Kasumi-1 (cell line): ENCODE data around the gene DEGS1.

ENCODE experiments used
- DNase-seq, 2 experiments: peaks; one replicate each; lab custom pipeline; 2025; lab: John Stamatoyannopoulos, UW

DEGS1 gene

GRCh38 chr1:224182866-224183590 is at the start of gene DEGS1:
DEGS1 (plus strand) TSS chr1:224183240; CDS start chr1:224183337, 97 bp downstream.
- peak; percentile 68 to 70 for DNase-seq

- no peak for DNase-seq
These were observed 49.2 kb upstream of the DEGS1 start for GRCh38 chr1:224133741-224134299.

- DNase-seq = no peak
These were observed 45.5 kb upstream of the DEGS1 start for GRCh38 chr1:224137518-224137917.

DNA sequence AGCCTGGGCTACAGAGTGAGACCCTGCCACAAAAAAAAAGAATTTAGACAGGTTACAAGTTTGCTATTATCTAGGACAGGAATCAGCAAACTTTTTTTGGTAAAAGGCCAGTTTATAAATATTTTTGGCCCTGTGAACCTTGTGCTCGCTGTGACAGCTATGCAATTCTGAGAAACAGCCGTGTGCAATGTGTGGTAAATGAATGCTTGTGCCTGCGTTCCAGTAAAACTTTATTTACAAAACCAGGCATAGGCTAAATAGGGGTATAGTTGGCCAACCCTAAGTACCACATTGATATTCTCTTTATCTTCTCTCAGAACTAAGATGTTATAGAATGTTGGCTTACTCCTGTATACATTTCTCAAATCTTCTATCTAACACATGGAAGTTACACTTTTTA is 44.8 kb upstream of the DEGS1 start:
- DNase-seq = no peak

GRCh38 chr1:224141693-224142092 is 41.3 kb upstream of the DEGS1 start:
- DNase-seq = no peak

GRCh38 chr1:224149709-224150108 is 33.3 kb upstream of the DEGS1 start:
- DNase-seq = no peak

DNA sequence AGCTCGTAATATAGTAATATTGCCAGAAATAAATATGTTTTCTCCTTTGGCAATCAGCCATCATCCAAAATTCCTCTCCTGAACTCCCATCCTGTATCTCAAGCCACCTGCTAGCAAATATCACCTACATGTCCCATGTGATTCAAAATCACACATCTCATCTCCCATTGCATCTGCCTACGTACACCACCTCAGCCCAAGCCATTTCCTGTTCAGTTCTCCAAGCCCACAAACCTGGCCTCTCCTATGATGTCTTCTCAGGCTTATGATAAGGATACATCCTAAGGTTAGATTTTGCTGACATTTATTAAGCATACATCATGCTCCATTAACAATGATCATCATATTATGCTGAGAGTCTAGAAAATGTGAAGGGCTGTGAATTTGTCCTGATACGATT is 31.9 kb upstream of the DEGS1 start:
- DNase-seq = no peak

GRCh38 chr1:224157316-224157715 is 25.7 kb upstream of the DEGS1 start:
- no peak for DNase-seq

DNA sequence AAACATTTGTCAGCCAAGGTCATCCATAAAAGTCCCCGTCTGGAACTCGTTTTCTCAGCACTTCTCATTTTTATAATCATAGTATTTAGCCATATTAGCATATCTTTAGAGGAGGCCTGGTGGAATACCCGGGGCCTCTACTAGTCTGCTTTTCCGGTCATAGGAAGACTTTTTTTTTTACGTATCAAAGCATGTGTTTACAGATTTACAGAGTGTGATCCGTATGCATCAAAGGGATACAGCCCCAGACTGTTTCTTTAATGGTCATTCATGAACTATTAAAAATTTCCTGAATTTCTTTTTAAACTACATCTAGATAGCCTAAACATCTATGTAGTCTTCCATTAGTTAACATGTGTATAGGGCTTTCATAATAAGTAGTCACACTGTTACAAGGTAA is 23.5 kb upstream of the DEGS1 start:
- DNase-seq = no peak

DNA sequence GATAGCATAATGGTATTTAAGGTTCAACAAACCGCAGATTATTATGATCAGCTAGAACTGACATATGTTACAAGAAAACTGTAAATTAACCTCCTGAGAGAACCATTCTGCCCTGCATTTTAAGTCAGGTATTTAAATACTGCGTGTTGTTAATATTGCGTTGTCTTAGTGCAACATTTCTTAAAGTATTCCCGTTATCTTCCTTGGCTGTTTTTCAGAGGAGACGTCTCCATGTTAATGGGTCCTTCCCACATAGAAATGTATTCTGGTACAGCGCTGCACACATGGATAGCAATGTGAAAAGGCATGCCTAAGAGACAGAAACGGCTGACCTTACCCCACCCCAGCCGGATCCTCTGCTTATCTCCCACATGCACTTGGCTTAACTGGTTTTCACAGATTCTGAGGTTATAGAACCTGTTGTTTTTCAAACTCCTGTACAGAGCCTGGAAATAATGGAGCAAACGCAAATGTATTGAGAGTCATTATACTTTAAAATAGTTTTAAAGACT is 22.8 kb upstream of the DEGS1 start:
- DNase-seq = no peak

- DNase-seq = no peak
These were observed 20.3 kb upstream of the DEGS1 start for GRCh38 chr1:224162768-224163167.

- no peak for DNase-seq
These were observed 19.7 kb upstream of the DEGS1 start for GRCh38 chr1:224163311-224163710.

DNA sequence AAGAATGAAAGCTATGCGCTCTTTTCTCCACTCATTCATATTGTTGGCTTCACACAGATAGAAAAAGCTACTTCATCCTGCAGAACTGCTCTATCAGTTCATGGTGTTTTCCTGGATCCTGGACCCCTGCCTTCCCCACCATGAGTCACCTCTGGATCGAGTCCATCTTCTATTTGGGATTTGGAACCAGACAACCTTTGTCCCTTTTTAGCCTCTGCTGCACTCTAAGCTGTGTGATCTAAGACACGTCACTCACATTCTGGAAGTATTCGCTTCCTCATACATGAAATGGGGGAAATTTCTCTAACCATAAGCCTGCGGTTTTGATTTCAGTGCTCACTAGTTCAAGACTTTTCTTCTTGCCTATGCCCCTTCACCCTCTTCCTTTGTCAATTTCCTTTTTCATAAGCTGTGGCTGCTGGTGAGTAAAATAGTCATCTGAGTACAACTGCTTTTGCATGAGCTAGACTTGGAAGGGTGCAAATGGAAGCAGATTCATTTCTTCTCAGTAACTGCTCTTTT is 14.1 kb upstream of the DEGS1 start:
- peak; percentile 96 to 97 for DNase-seq

DNA sequence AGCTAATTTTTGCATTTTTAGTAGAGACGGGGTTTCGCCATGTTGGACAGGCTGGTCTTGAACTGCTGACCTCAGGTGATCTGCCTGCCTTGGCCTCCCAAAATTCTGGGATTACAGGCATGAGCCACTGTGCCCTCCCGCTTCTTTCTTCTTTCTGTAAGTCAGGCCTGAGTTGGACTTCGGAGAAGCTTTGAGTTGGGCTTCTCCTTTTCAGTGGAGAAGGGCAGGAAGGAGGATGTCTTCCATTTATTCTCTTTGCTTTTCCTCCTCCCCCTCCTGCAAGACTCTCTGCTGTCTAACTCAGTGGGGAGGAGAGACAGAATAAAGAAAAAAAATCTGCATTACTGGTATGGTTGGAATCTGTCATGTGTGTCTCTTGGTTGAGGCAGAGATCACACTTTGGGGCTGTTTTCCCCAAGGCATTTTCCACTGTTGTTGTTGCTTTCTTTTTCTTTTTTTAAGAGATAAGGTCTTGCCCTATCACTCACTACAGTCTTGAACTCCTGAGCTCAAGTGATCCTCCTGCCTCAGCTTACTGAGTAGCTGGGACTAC is 13.2 kb upstream of the DEGS1 start:
- DNase-seq = no peak

DNA sequence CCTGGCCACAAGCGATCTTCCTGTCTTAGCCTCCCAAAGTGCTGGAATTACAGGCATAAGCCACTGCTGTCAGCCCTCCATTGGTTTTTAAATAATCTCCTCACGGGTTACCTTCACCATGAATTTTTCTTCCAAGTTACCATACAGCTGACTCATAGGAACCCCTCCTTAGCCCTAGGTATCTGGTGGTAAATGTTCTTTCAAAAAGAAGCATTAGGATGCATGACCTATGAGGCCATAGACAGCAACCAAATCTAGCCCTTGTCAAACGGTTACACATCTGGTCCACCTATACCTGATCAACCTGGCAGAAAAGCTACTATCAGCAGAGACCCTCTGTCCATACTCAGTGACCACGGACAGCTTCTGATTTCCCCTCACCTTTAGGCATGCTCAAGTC is 12.7 kb upstream of the DEGS1 start:
- no peak for DNase-seq

GRCh38 chr1:224170748-224171478 is 12.1 kb upstream of the DEGS1 start:
- peak; percentile 42 to 56 for DNase-seq

DNA sequence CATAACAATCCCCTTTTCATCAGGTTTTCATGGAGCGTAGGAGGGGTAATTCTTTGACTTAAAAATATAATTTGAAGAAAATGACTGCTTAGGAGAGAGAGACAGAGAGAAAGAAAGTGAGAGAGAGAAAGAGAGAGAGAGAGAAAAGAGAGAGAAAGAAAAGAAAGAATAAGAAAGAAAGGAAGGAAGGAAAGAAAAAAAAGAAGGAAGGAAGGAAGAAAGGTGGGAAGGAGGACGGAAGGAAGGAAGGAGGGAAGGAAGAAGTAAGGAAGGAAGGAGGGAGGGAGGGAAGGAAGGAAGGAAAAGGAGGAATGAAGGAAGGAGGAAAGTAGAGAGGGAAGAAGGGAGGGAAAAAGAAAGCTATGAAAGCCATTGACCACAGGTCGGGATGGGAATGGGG is 10.8 kb upstream of the DEGS1 start:
- DNase-seq = no peak

- DNase-seq = no peak
These were observed 9.5 kb upstream of the DEGS1 start for GRCh38 chr1:224173523-224173922.

GRCh38 chr1:224175617-224176016 is 7.4 kb upstream of the DEGS1 start:
- no peak for DNase-seq

GRCh38 chr1:224177356-224177999 is 5.6 kb upstream of the DEGS1 start:
- DNase-seq = no peak

DNA sequence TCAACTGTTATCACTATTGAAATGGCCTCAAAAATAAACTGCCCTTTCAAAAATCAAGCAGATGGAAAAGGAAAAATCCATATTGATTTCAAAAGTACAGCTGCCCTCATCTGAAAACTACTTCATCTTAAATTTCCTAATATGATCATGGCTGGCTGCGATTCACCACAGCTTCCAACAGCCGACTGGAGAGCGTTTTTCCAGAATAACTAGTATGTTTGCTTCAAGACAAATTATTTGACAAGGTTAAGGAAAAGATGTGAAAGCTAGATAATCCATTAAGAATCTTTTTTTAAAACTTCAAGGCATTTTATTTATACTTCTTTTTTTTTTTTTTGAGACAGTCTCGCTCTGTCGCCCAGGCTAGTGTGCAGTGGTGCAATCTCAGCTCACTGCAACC is 4.1 kb upstream of the DEGS1 start:
- DNase-seq = no peak
